H1 (cell line): ENCODE results near the gene RBFOX1. TPM values are rescaled to one million over a fixed set of nuclear protein-coding genes. Genes with fewer than 3 reads are reported as not detected.

ENCODE experiments used
- CTCF ChIA-PET: fragments of 300-600 bp; sonication (Branson Sonifier 250); formaldehyde crosslinking; loops from one replicate; lab custom pipeline; 2021; ENCODE audit not compliant: partially characterized antibody; lab: Charles Lee
- POLR2A ChIA-PET: fragments of 300-600 bp; sonication (Branson Sonifier 250); formaldehyde crosslinking; loops from one replicate; lab custom pipeline; 2021; ENCODE audit warnings: inconsistent platforms; ENCODE audit not compliant: partially characterized antibody; lab: Charles Lee
- DNase-seq, 2 experiments: peaks; one replicate each; pipeline versions ENCODE4 v3.0.0 to v3.0.0-alpha.2; 2010 to 2022; ENCODE audit warnings: low spot score in 2 of 2, low read depth in 1 of 2, mixed read lengths in 1 of 2
- FAIRE-seq: peaks from 2 replicates; lab custom pipeline; 2011; peaks lifted over from hg19 to GRCh38; lab: Jason Lieb, UNC
- H2AFZ ChIP-seq: 2 replicates; pipeline ENCODE4 v1.8.1; 2012; ENCODE audit warnings: low read length, inconsistent platforms
- H2AK5ac ChIP-seq: 2 replicates; pipeline ENCODE4 v1.6.1; 2013; ENCODE audit warnings: low read depth, low read length
- H2BK120ac ChIP-seq: replicated peaks from 2 replicates; pipeline ENCODE3; 2013; ENCODE audit warnings: low read depth, low read length, inconsistent platforms
- H2BK12ac ChIP-seq: 2 replicates; pipeline ENCODE4 v1.6.1; 2013; ENCODE audit warnings: low read depth, low read length
- H2BK15ac ChIP-seq: 2 replicates; pipeline ENCODE4 v1.6.1; 2013; ENCODE audit warnings: low read length
- H2BK20ac ChIP-seq: 2 replicates; pipeline ENCODE4 v1.6.1; 2013; ENCODE audit warnings: low read length
- H2BK5ac ChIP-seq: 2 replicates; pipeline ENCODE4 v1.6.1; 2013; ENCODE audit warnings: low read depth, low read length
- H3K14ac ChIP-seq: 2 replicates; pipeline ENCODE4 v1.6.1; 2013; ENCODE audit warnings: inconsistent platforms; ENCODE audit not compliant: insufficient read length
- H3K18ac ChIP-seq: 2 replicates; pipeline ENCODE4 v1.6.1; 2013; ENCODE audit warnings: low read length; ENCODE audit errors: extremely low read depth
- H3K23ac ChIP-seq: 2 replicates; pipeline ENCODE4 v1.6.1; 2013; ENCODE audit warnings: inconsistent platforms; ENCODE audit not compliant: insufficient read length
- H3K23me2 ChIP-seq: 2 replicates; pipeline ENCODE4 v1.6.1; 2013; ENCODE audit warnings: low read depth, low read length
- H3K27ac ChIP-seq: 2 replicates; pipeline ENCODE4 v1.6.1; 2011; ENCODE audit warnings: low read depth, low read length, inconsistent platforms
- H3K27me3 ChIP-seq, 4 experiments: replicated peaks in 1 of 4; 1 replicate in 1 of 4; 2 replicates in 3 of 4; pipeline versions ENCODE4 v1.6.1 to v1.8.1; 2011 to 2013; ENCODE audit warnings: low read length in 3 of 4, mild to moderate bottlenecking in 3 of 4, inconsistent platforms in 2 of 4, mixed read lengths in 2 of 4, moderate library complexity in 1 of 4; ENCODE audit not compliant: control insufficient read depth in 3 of 4, insufficient read depth in 3 of 4; ENCODE audit errors: extremely low read depth in 1 of 4
- H3K36me3 ChIP-seq, 4 experiments: 2 replicates each; pipeline versions ENCODE4 v1.6.1 to v1.8.1; 2011 to 2013; ENCODE audit warnings: mild to moderate bottlenecking in 4 of 4, low read length in 3 of 4, moderate library complexity in 2 of 4, control low read depth in 1 of 4, inconsistent platforms in 1 of 4; ENCODE audit not compliant: insufficient read depth in 4 of 4, control insufficient read depth in 2 of 4
- H3K4ac ChIP-seq: replicated peaks from 2 replicates; pipeline ENCODE3; 2013; ENCODE audit warnings: low read length, low read depth, mixed read lengths, inconsistent platforms; ENCODE audit not compliant: insufficient read length
- H3K4me1 ChIP-seq, 4 experiments: replicated peaks in 1 of 4; 1 replicate in 1 of 4; 2 replicates in 3 of 4; pipeline versions ENCODE4 v1.6.1 to v1.8.1; 2011 to 2013; ENCODE audit warnings: low read length in 3 of 4, inconsistent platforms in 2 of 4, mixed read lengths in 1 of 4; ENCODE audit not compliant: insufficient read depth in 4 of 4, control insufficient read depth in 3 of 4
- H3K4me2 ChIP-seq, 2 experiments: 2 replicates each; pipeline versions ENCODE4 v1.6.1 to v1.8.1; 2011 to 2013; ENCODE audit warnings: low read depth in 2 of 2, low read length in 2 of 2, control low read depth in 1 of 2, inconsistent platforms in 1 of 2, mild to moderate bottlenecking in 1 of 2; ENCODE audit not compliant: insufficient read depth in 1 of 2
- H3K4me3 ChIP-seq, 4 experiments: fragments of 200-600, 300-600 bp in 1 of 4; sonication (generic), shearing (Covaris generic), sonication (Bioruptor Twin) in 1 of 4; 2 replicates each; pipeline versions ENCODE4 v1.5.1 to v1.8.1; 2011 to 2016; ENCODE audit warnings: low read length in 4 of 4, low read depth in 3 of 4, control low read depth in 2 of 4, inconsistent platforms in 2 of 4, mild to moderate bottlenecking in 2 of 4, mixed read lengths in 1 of 4, moderate library complexity in 1 of 4; ENCODE audit not compliant: insufficient read depth in 2 of 4; ENCODE audit errors: extremely low read depth in 1 of 4
- H3K56ac ChIP-seq: replicated peaks from 2 replicates; pipeline ENCODE3; 2013; ENCODE audit warnings: low read depth, mild to moderate bottlenecking, mixed read lengths, low read length, inconsistent platforms; ENCODE audit not compliant: insufficient read length
- H3K79me1 ChIP-seq: 2 replicates; pipeline ENCODE4 v1.6.1; 2013; ENCODE audit warnings: low read depth, low read length, control low read depth
- H3K79me2 ChIP-seq, 2 experiments: 2 replicates each; pipeline versions ENCODE4 v1.6.1 to v1.8.1; 2012 to 2013; ENCODE audit warnings: low read length in 2 of 2, mild to moderate bottlenecking in 2 of 2, inconsistent platforms in 1 of 2; ENCODE audit not compliant: insufficient read depth in 2 of 2, control insufficient read depth in 1 of 2
- H3K9ac ChIP-seq, 4 experiments: replicated peaks in 1 of 4; 1 replicate in 1 of 4; 2 replicates in 3 of 4; pipeline versions ENCODE4 v1.6.1 to v1.8.1; 2011 to 2013; ENCODE audit warnings: low read depth in 3 of 4, low read length in 3 of 4, control low read depth in 2 of 4, mild to moderate bottlenecking in 2 of 4, moderate library complexity in 2 of 4, inconsistent platforms in 1 of 4; ENCODE audit errors: extremely low read depth in 1 of 4
- H3K9me3 ChIP-seq, 2 experiments: 2 replicates each; pipeline versions ENCODE4 v1.6.1 to v1.8.1; 2012 to 2013; ENCODE audit warnings: mild to moderate bottlenecking in 2 of 2, moderate library complexity in 2 of 2, control low read depth in 1 of 2, inconsistent platforms in 1 of 2, low read depth in 1 of 2, low read length in 1 of 2, mixed read lengths in 1 of 2; ENCODE audit not compliant: insufficient read depth in 2 of 2
- H4K20me1 ChIP-seq, 2 experiments: replicated peaks in 1 of 2; 2 replicates each; pipeline versions ENCODE3 to v1.8.1; 2011 to 2013; ENCODE audit warnings: inconsistent platforms in 2 of 2, low read length in 2 of 2, mild to moderate bottlenecking in 1 of 2; ENCODE audit not compliant: insufficient read depth in 2 of 2, control insufficient read depth in 1 of 2
- H4K5ac ChIP-seq: 2 replicates; pipeline ENCODE4 v1.6.1; 2013; ENCODE audit warnings: low read length, low read depth, mixed read lengths, inconsistent platforms; ENCODE audit not compliant: insufficient read length
- H4K8ac ChIP-seq: 2 replicates; pipeline ENCODE4 v1.8.0; 2013; ENCODE audit warnings: mild to moderate bottlenecking, moderate library complexity, low read length, inconsistent platforms; ENCODE audit not compliant: insufficient read depth; ENCODE audit errors: extremely low read depth
- H4K91ac ChIP-seq: replicated peaks from 2 replicates; pipeline ENCODE3; 2013; ENCODE audit warnings: low read length, mixed read lengths, inconsistent platforms; ENCODE audit not compliant: insufficient read length
- CHD1 ChIP-seq: IDR thresholded peaks from 2 replicates; pipeline ENCODE4 v1.6.1; 2012; ENCODE audit warnings: low read depth, low read length, improper control_type of control experiment
- E2F6 ChIP-seq: IDR thresholded peaks from 2 replicates; pipeline ENCODE4 v1.6.1; 2012; ENCODE audit warnings: inconsistent platforms
- EGR1 ChIP-seq: IDR thresholded peaks from 2 replicates; pipeline ENCODE4 v1.6.1; 2011; ENCODE audit warnings: low read depth, low read length, borderline replicate concordance
- JUN ChIP-seq: IDR thresholded peaks from 2 replicates; pipeline ENCODE4 v1.6.1; 2011; ENCODE audit warnings: low read depth, mild to moderate bottlenecking, improper control_type of control experiment, low read length
- JUND ChIP-seq: IDR thresholded peaks from 2 replicates; pipeline ENCODE4 v1.6.1; 2011; ENCODE audit warnings: mild to moderate bottlenecking, improper control_type of control experiment, low read length
- KDM4A ChIP-seq: IDR thresholded peaks from one replicate; pipeline ENCODE4 v1.7.1; 2012; ENCODE audit warnings: low read depth, mild to moderate bottlenecking, moderate library complexity, low read length, inconsistent platforms; ENCODE audit not compliant: severe bottlenecking
- MAFK ChIP-seq: IDR thresholded peaks from 2 replicates; pipeline ENCODE4 v1.6.1; 2012; ENCODE audit warnings: low read depth, mild to moderate bottlenecking, improper control_type of control experiment, low read length
- POLR2A ChIP-seq, 2 experiments: IDR thresholded peaks; 1 replicate in 1 of 2; 2 replicates in 1 of 2; pipeline ENCODE4 v1.6.1; 2011; ENCODE audit warnings: low read depth in 2 of 2, low read length in 2 of 2, mild to moderate bottlenecking in 2 of 2; ENCODE audit errors: control extremely low read depth in 1 of 2
- RFX5 ChIP-seq: IDR thresholded peaks from 2 replicates; pipeline ENCODE4 v1.6.1; 2011; ENCODE audit warnings: low read depth, low read length, improper control_type of control experiment, borderline replicate concordance
- RXRA ChIP-seq: IDR thresholded peaks from 2 replicates; pipeline ENCODE4 v1.6.1; 2011; ENCODE audit warnings: low read depth, mild to moderate bottlenecking, low read length, moderate library complexity; ENCODE audit not compliant: insufficient read depth
- SAP30 ChIP-seq: fragments of 300-600 bp; sonication (generic); IDR thresholded peaks from 2 replicates; pipeline ENCODE4 v1.7.1; 2012; ENCODE audit warnings: low read length, moderate library complexity, mild to moderate bottlenecking, inconsistent platforms; ENCODE audit not compliant: insufficient read depth, insufficient replicate concordance
- TCF12 ChIP-seq: IDR thresholded peaks from 2 replicates; pipeline ENCODE4 v1.6.1; 2011; ENCODE audit warnings: low read depth, mild to moderate bottlenecking, low read length
- USF2 ChIP-seq: IDR thresholded peaks from 2 replicates; pipeline ENCODE4 v1.6.1; 2011; ENCODE audit warnings: low read length, improper control_type of control experiment
- WGBS, 2 experiments: shearing (Covaris generic) in 1 of 2; methylation state at CpG; one replicate each; pipeline versions ENCODE4 v1.1.6 to v1.1.7; 2013 to 2015; ENCODE audit warnings: low lambda C conversion rate in 2 of 2, mixed read lengths in 2 of 2, inconsistent platforms in 1 of 2, low coverage in 1 of 2, missing lambda C conversion rate in 1 of 2; ENCODE audit not compliant: insufficient replicate concordance in 2 of 2, insufficient coverage in 1 of 2, insufficient read length in 1 of 2; ENCODE audit errors: extremely low coverage in 1 of 2, missing lambda C conversion rate in 1 of 2; 5-methylcytosine and 5-hydroxymethylcytosine counted together
- polyA plus RNA-seq, 7 experiments: library from polyadenylated mRNA; depleted of rRNA in 3 of 7; stranded (reverse) in 5 of 7; unstranded in 2 of 7; fragments of >200 nt in 5 of 7; fragments of 200-250 nt in 2 of 7; gene quantifications; 1 replicate in 5 of 7; 2 replicates in 1 of 7; 4 replicates in 1 of 7; pipeline versions ENCODE4 v1.2.1 to v1.2.3, GENCODE V29; 2011 to 2013; ENCODE audit warnings: missing spikeins in 2 of 7, mixed read lengths in 2 of 7
- total RNA-seq: library from RNA; stranded (reverse); fragmentation: NEBNext Ultra II Directional; extraction: Animal tissue kit (Norgen Biotek cat#: 25700); gene quantifications from 2 replicates; pipeline ENCODE4 v1.2.1, GENCODE V29; 2021

The RBFOX1 gene
- total and polyA plus RNA-seq, 2 of the 8 experiments (the other 6 are each of a cell fraction or from before 2014, with no cell fraction given), result 1.7 to 2.8 TPM

GRCh38 chr16:7703672-7704071 is 371.0 kb downstream of the RBFOX1 start:
- no peak for FAIRE-seq
- no peak overlapping the region for H3K27ac ChIP-seq
- no peak overlapping the region for H3K4me3 ChIP-seq
- DNase-seq, result no peak
- H3K4me1 ChIP-seq, result peaks cover 0 to 2% (median 0%) of the 10 kb centered on the region in 4 experiments; a peak in 1 of 7 replicates
- H3K79me2 ChIP-seq, result no peaks in the 10 kb centered on the region
- H3K9me3 ChIP-seq, result peaks cover 10 to 13% of the 10 kb centered on the region in 2 experiments
- no peaks in the 10 kb centered on the region for H3K79me1 ChIP-seq
- ChIA-PET POLR2A (no interaction called here), CTCF (interaction anchor here (0.8 kb wide), 1 partner anchor 12 kb away, joined by 3 read pairs; no protein-coding TSS in a partner anchor)
- peaks cover 0 to 5% (median 0%) of the 10 kb centered on the region in 4 experiments; a peak in 1 of 8 replicates for H3K36me3 ChIP-seq
- H3K27me3 ChIP-seq, result no peaks in the 10 kb centered on the region
- H4K91ac ChIP-seq, result no peak overlapping the region
- H2BK15ac ChIP-seq, result no peak overlapping the region
- no peaks in the 10 kb centered on the region for H4K20me1 ChIP-seq
- 91% methylated on average over 3 of the region's 3 CpGs; no CpG with 5 or more reads in 1 of the 2 experiments for WGBS, 2 experiments
- no peak overlapping the region for H2BK5ac ChIP-seq
- no peak overlapping the region for H4K5ac ChIP-seq
- H2AK5ac ChIP-seq, result no peak overlapping the region
- no peak overlapping the region for H3K56ac ChIP-seq
- no peak overlapping the region for H3K9ac ChIP-seq
- H3K4ac ChIP-seq, result no peak overlapping the region
- no peak overlapping the region for H3K23ac ChIP-seq
- no peak overlapping the region for H2BK12ac ChIP-seq
- no peak overlapping the region for H3K14ac ChIP-seq
- no peak overlapping the region for H3K18ac ChIP-seq
- no peak overlapping the region for H3K4me2 ChIP-seq
- H2BK120ac ChIP-seq, result no peak overlapping the region
- no peak overlapping the region for H2BK20ac ChIP-seq
- H2AFZ ChIP-seq, result no peak overlapping the region
- H3K23me2 ChIP-seq, result no peaks in the 10 kb centered on the region
- H4K8ac ChIP-seq, result no peak overlapping the region
- TF ChIP-seq TCF12 (no peak), EGR1 (no peak), E2F6 (no peak), RXRA (no peak), KDM4A (no peak), RFX5 (no peak), MAFK (no peak), USF2 (no peak), CHD1 (no peak), JUND (no peak), POLR2A (IDR thresholded peaks at IDR 0.05; ENCODE audit: control extremely low read depth in 1 of 2, low read depth in 2 of 2, low read length in 2 of 2) (no peak), JUN (no peak), SAP30 (no peak)
